HG02623 (cell line): ENCODE data around the gene TMCC3.
A peak's percentile ranks its signal among the peaks of the same experiment; 100 is the strongest.
"Not testable (repeated sequence)": the region's sequence is repeated elsewhere in the genome, so short reads cannot be mapped to it uniquely, and the experiment has no call there.

Experiments used
- ATAC-seq: cut with Tn5 transposase; IDR thresholded peaks from one replicate; pipeline ENCODE4 v1.9.1; 2021; ENCODE audit warnings: moderate library complexity; ENCODE audit not compliant: unreplicated experiment

The TMCC3 gene, protein sequence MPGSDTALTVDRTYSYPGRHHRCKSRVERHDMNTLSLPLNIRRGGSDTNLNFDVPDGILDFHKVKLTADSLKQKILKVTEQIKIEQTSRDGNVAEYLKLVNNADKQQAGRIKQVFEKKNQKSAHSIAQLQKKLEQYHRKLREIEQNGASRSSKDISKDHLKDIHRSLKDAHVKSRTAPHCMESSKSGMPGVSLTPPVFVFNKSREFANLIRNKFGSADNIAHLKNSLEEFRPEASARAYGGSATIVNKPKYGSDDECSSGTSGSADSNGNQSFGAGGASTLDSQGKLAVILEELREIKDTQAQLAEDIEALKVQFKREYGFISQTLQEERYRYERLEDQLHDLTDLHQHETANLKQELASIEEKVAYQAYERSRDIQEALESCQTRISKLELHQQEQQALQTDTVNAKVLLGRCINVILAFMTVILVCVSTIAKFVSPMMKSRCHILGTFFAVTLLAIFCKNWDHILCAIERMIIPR

GRCh38 chr12:94650143-94651056 lies at the start of gene TMCC3:
TMCC3 (minus strand) TSS chr12:94650557; CDS start chr12:94650430, 127 bp downstream.
- ATAC-seq = peak; percentile 55

DNA sequence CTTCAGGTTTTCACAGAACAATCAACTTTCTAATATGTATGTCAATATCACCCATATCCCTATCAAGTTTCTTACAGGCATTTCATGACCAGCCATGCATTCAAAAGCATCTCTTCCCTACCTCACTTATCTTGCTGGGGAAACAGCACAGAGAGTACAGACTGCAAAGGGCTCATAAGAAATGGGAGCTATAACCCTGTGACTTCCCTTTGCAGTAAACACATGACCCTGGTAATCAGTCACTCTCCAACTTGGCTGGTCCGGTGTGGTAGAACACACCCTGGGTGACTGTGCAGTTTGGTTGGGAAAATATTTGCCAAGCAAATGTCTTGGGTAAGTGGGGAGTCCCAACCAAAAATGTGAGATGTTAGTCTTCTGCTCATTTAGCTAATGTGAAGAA lies 49.4 kb upstream of the TMCC3 start:
- ATAC-seq = no peak

GRCh38 chr12:94698578-94698977 lies 48.2 kb upstream of the TMCC3 start:
- no peak for ATAC-seq

DNA sequence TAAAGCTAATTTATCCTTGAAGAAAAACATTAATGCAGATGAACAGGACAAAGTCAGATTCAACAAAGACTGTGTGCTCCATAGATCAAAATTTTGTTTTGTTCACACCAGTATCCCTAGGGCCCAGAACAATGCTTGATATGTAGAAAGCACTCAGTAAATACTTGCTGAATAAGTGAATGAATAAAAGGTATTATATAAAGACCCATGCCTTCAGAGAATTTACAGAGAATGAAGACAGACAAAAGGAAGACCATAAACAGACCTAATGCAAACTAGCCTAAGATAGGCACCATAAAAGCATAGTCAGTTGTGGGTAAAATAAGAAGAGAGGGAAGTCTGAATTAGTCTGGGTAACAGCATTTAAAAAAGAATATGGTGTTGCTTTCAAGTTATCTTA lies 47.3 kb upstream of the TMCC3 start:
- ATAC-seq = no peak

DNA sequence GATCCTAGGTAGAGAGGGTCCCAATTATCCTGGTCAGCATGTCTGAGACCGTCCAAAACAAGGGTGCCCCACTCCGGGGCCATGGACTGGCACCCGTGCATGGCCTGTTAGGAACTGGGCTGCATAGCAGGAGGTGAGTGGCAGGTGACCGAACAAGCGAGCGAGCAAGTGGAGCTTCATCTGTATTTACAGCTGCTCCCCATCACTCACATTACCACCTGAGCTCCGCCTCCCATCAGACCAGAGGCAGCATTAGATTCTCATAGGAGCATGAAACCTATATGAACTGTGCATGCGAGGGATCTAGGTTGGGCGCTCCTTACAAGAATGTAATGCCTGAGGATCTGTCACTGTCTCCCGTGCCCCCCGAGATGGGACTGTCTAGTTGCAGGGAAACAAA lies 44.4 kb upstream of the TMCC3 start:
- no peak for ATAC-seq

- not testable (repeated sequence) for ATAC-seq
These were observed 42.5 kb upstream of the TMCC3 start for GRCh38 chr12:94692826-94693225.

- ATAC-seq = no peak
These were observed 39.9 kb upstream of the TMCC3 start for GRCh38 chr12:94690198-94690771.

DNA sequence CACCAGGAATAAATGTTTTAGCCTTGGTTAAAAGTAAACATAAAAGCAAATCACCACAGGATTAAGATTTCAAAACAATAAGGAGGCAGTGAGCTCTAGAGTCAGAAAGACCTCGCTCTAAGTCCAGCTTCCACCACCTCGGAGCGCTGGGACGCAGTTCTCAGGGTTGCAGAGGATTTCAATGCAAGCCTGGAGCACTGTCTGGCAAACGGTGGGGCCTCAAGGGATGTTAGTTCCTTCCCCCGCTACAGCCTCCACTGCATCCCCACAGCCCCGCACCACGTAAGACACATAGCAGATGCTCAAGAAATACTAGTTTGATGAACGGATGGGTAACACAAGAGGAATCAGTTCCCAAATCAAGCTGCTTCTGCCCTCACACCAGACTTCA lies 39.3 kb upstream of the TMCC3 start:
- ATAC-seq = no peak

DNA sequence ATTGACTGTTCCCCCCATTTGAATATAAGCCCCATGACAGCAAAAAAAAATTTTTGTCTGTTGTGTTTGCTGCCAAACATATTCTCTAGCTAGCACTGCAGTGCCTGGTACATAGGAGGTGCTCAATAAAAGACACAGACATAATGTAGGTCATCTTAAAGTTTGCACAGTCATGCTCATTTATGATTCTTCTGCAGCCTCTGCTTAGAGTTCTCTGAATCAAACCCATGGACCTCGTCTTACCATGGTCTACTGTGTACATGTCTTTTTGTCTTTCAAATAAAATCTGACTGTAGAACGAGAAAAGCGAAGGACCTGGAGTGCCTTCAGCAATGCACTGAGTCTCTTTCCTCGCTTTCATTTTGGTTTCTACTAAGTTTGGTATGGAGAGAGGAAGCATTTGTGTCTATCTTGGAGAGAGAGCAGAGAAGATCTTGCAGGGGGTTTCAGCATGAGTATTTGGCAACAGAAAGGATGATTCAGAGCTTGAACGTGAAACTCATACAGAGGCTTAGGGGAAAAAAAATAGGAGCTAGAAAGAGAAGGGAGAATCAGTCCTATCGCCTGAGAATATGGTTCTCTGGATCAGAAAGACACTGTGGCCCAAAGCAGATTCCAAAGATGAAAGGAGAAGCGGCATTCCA lies 38.8 kb upstream of the TMCC3 start:
- ATAC-seq = no peak

DNA sequence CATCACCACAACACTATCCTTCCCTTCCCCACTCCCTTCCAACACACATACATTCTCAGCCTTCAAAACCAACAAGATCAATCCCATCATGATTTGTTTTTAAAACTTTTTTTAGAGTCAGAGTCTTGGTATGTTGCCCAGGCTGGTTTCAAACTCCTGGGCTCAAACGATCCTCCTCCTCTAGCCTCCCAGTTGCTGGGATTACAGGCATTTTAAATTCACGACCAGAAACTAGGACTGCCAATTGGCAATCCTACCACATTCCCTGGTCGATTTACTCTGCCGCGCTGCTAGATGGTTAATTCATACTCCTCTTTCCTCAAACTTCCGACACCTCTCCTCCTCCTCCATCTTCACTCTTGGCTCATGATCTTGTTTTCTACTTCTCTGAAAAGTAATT lies 37.5 kb upstream of the TMCC3 start:
- ATAC-seq = no peak

GRCh38 chr12:94686834-94687628 lies 36.7 kb upstream of the TMCC3 start:
- no peak for ATAC-seq

- no peak for ATAC-seq
These were observed 34.2 kb upstream of the TMCC3 start for GRCh38 chr12:94684416-94685142.

GRCh38 chr12:94679554-94680195 lies 29.3 kb upstream of the TMCC3 start:
- no peak for ATAC-seq

- ATAC-seq = no peak
These were observed 28.5 kb upstream of the TMCC3 start for GRCh38 chr12:94678849-94679248.

GRCh38 chr12:94678379-94678778 lies 28.0 kb upstream of the TMCC3 start:
- no peak for ATAC-seq

- no peak for ATAC-seq
These were observed 27.4 kb upstream of the TMCC3 start for GRCh38 chr12:94677778-94678177.

- ATAC-seq = no peak
These were observed 26.6 kb upstream of the TMCC3 start for GRCh38 chr12:94676922-94677321.

- ATAC-seq = peak; percentile 70
These were observed 25.8 kb upstream of the TMCC3 start for GRCh38 chr12:94676031-94676641.

- no peak for ATAC-seq
These were observed 24.5 kb upstream of the TMCC3 start for GRCh38 chr12:94674835-94675234.
